ENCODE measurements around the gene GSE1.

GRCh38 chr16:85689285-85689949 is 76.3 kb downstream of the GSE1 start:
- no peak for TF ChIP-seq POLR2AphosphoS5 (IDR thresholded peaks at IDR 0.05; ENCODE audit: low read depth, low read length)
- TF ChIP-seq POLR2A (IDR thresholded peaks at IDR 0.05; ENCODE audit: low read depth, low read length): no peak

Data from GM12892 (cell line).